ENCODE data around the gene HBS1L. TPM values are rescaled to one million over a fixed set of nuclear protein-coding genes. Genes with fewer than 3 reads are reported as not detected.

Gene HBS1L
- polyA plus RNA-seq, 1 donor, result 47.2 TPM

- 57% methylated on average over 1 of the region's 1 CpG for WGBS (ENCODE audit: insufficient coverage, low lambda C conversion rate)
- Histone ChIP-seq H3K27me3 (ENCODE audit: control insufficient read depth, insufficient read depth, low read length) (no peaks in the 10 kb centered on the region), H3K36me3 (ENCODE audit: control insufficient read depth, insufficient read depth, low read length) (peaks cover 25% of the 10 kb centered on the region), H3K4me3 (ENCODE audit: low read length) (no peak overlapping the region), H3K27ac (ENCODE audit: low read length) (no peak overlapping the region), H3K4me1 (ENCODE audit: control insufficient read depth, insufficient read depth, low read length) (no peaks in the 10 kb centered on the region), H3K9me3 (ENCODE audit: control insufficient read depth, low read depth, low read length) (no peaks in the 10 kb centered on the region)
- DNase-seq, result no peak
These were observed 69.8 kb downstream of the HBS1L start for GRCh38 chr6:134984821-134985220.

- Histone ChIP-seq H3K4me1 (ENCODE audit: control insufficient read depth, insufficient read depth, low read length) (no peaks in the 10 kb centered on the region), H3K9me3 (ENCODE audit: control insufficient read depth, low read depth, low read length) (no peaks in the 10 kb centered on the region), H3K36me3 (ENCODE audit: control insufficient read depth, insufficient read depth, low read length) (peaks cover 29% of the 10 kb centered on the region), H3K27me3 (ENCODE audit: control insufficient read depth, insufficient read depth, low read length) (no peaks in the 10 kb centered on the region), H3K27ac (ENCODE audit: low read length) (no peak overlapping the region), H3K4me3 (ENCODE audit: low read length) (no peak overlapping the region)
- DNase-seq, result no peak
- WGBS (ENCODE audit: insufficient coverage, low lambda C conversion rate), result 100% methylated on average over 1 of the region's 2 CpGs
These were observed 70.8 kb downstream of the HBS1L start for GRCh38 chr6:134983823-134984222.

GRCh38 chr6:134982161-134982560 lies 72.5 kb downstream of the HBS1L start:
- Histone ChIP-seq H3K36me3 (ENCODE audit: control insufficient read depth, insufficient read depth, low read length) (peaks cover 26% of the 10 kb centered on the region), H3K27ac (ENCODE audit: low read length) (no peak overlapping the region), H3K4me1 (ENCODE audit: control insufficient read depth, insufficient read depth, low read length) (no peaks in the 10 kb centered on the region), H3K4me3 (ENCODE audit: low read length) (no peak overlapping the region), H3K9me3 (ENCODE audit: control insufficient read depth, low read depth, low read length) (no peaks in the 10 kb centered on the region), H3K27me3 (ENCODE audit: control insufficient read depth, insufficient read depth, low read length) (no peaks in the 10 kb centered on the region)
- WGBS (ENCODE audit: insufficient coverage, low lambda C conversion rate), result no CpG with 5 or more reads among the region's 3 CpGs
- no peak for DNase-seq

GRCh38 chr6:134980846-134981245 lies 73.8 kb downstream of the HBS1L start:
- DNase-seq, result no peak
- H3K27ac ChIP-seq (ENCODE audit: low read length), result no peak overlapping the region
- no peaks in the 10 kb centered on the region for H3K4me1 ChIP-seq (ENCODE audit: control insufficient read depth, insufficient read depth, low read length)
- H3K4me3 ChIP-seq (ENCODE audit: low read length), result no peak overlapping the region
- peaks cover 28% of the 10 kb centered on the region for H3K36me3 ChIP-seq (ENCODE audit: control insufficient read depth, insufficient read depth, low read length)
- 70% methylated on average over 1 of the region's 1 CpG for WGBS (ENCODE audit: insufficient coverage, low lambda C conversion rate)
- no peaks in the 10 kb centered on the region for H3K9me3 ChIP-seq (ENCODE audit: control insufficient read depth, low read depth, low read length)
- H3K27me3 ChIP-seq (ENCODE audit: control insufficient read depth, insufficient read depth, low read length), result no peaks in the 10 kb centered on the region

- Histone ChIP-seq H3K9me3 (ENCODE audit: control insufficient read depth, low read depth, low read length) (no peaks in the 10 kb centered on the region), H3K36me3 (ENCODE audit: control insufficient read depth, insufficient read depth, low read length) (peaks cover 20% of the 10 kb centered on the region), H3K4me1 (ENCODE audit: control insufficient read depth, insufficient read depth, low read length) (no peaks in the 10 kb centered on the region), H3K4me3 (ENCODE audit: low read length) (no peak overlapping the region), H3K27me3 (ENCODE audit: control insufficient read depth, insufficient read depth, low read length) (no peaks in the 10 kb centered on the region), H3K27ac (ENCODE audit: low read length) (no peak overlapping the region)
- no peak for DNase-seq
- WGBS (ENCODE audit: insufficient coverage, low lambda C conversion rate), result 93% methylated on average over 3 of the region's 6 CpGs
These were observed 75.5 kb downstream of the HBS1L start for GRCh38 chr6:134979142-134979541.

- WGBS (ENCODE audit: insufficient coverage, low lambda C conversion rate), result 100% methylated on average over 1 of the region's 1 CpG
- peaks cover 15% of the 10 kb centered on the region for H3K36me3 ChIP-seq (ENCODE audit: control insufficient read depth, insufficient read depth, low read length)
These were observed 80.3 kb downstream of the HBS1L start for GRCh38 chr6:134974370-134974769.

GRCh38 chr6:134967711-134968110 lies 86.9 kb downstream of the HBS1L start:
- DNase-seq, result no peak
- H3K4me1 ChIP-seq (ENCODE audit: control insufficient read depth, insufficient read depth, low read length), result no peaks in the 10 kb centered on the region
- no peaks in the 10 kb centered on the region for H3K27me3 ChIP-seq (ENCODE audit: control insufficient read depth, insufficient read depth, low read length)
- 100% methylated on average over 1 of the region's 1 CpG for WGBS (ENCODE audit: insufficient coverage, low lambda C conversion rate)
- H3K36me3 ChIP-seq (ENCODE audit: control insufficient read depth, insufficient read depth, low read length), result peaks cover 26% of the 10 kb centered on the region
- no peaks in the 10 kb centered on the region for H3K9me3 ChIP-seq (ENCODE audit: control insufficient read depth, low read depth, low read length)
- H3K4me3 ChIP-seq (ENCODE audit: low read length), result no peak overlapping the region
- no peak overlapping the region for H3K27ac ChIP-seq (ENCODE audit: low read length)

More at GRCh38 chr6:134974370-134974769, 80.3 kb downstream of the HBS1L start:
- Histone ChIP-seq H3K4me1 (ENCODE audit: control insufficient read depth, insufficient read depth, low read length) (no peaks in the 10 kb centered on the region), H3K4me3 (ENCODE audit: low read length) (no peak overlapping the region), H3K27me3 (ENCODE audit: control insufficient read depth, insufficient read depth, low read length) (no peaks in the 10 kb centered on the region), H3K9me3 (ENCODE audit: control insufficient read depth, low read depth, low read length) (no peaks in the 10 kb centered on the region), H3K27ac (ENCODE audit: low read length) (no peak overlapping the region)
- no peak for DNase-seq

- H3K36me3 ChIP-seq (ENCODE audit: control insufficient read depth, insufficient read depth, low read length), result peaks cover 20% of the 10 kb centered on the region
- H3K4me1 ChIP-seq (ENCODE audit: control insufficient read depth, insufficient read depth, low read length), result no peaks in the 10 kb centered on the region
- no peak overlapping the region for H3K27ac ChIP-seq (ENCODE audit: low read length)
- peaks cover 4% of the 10 kb centered on the region for H3K9me3 ChIP-seq (ENCODE audit: control insufficient read depth, low read depth, low read length)
- DNase-seq, result no peak
- WGBS (ENCODE audit: insufficient coverage, low lambda C conversion rate), result no CpG with 5 or more reads among the region's 1 CpG
- no peak overlapping the region for H3K4me3 ChIP-seq (ENCODE audit: low read length)
- no peaks in the 10 kb centered on the region for H3K27me3 ChIP-seq (ENCODE audit: control insufficient read depth, insufficient read depth, low read length)
These were observed 90.0 kb downstream of the HBS1L start for GRCh38 chr6:134964451-134965203.

- no peak overlapping the region for H3K27ac ChIP-seq (ENCODE audit: low read length)
- H3K9me3 ChIP-seq (ENCODE audit: control insufficient read depth, low read depth, low read length), result peaks cover 10% of the 10 kb centered on the region
- H3K4me3 ChIP-seq (ENCODE audit: low read length), result no peak overlapping the region
- DNase-seq, result no peak
- H3K27me3 ChIP-seq (ENCODE audit: control insufficient read depth, insufficient read depth, low read length), result no peaks in the 10 kb centered on the region
- peaks cover 20% of the 10 kb centered on the region for H3K36me3 ChIP-seq (ENCODE audit: control insufficient read depth, insufficient read depth, low read length)
- H3K4me1 ChIP-seq (ENCODE audit: control insufficient read depth, insufficient read depth, low read length), result no peaks in the 10 kb centered on the region
These were observed 92.2 kb downstream of the HBS1L start for GRCh38 chr6:134962421-134962820.

GRCh38 chr6:134961366-134961765 lies 93.3 kb downstream of the HBS1L start:
- DNase-seq, result no peak
- Histone ChIP-seq H3K9me3 (ENCODE audit: control insufficient read depth, low read depth, low read length) (peaks cover 10% of the 10 kb centered on the region), H3K27ac (ENCODE audit: low read length) (no peak overlapping the region), H3K4me1 (ENCODE audit: control insufficient read depth, insufficient read depth, low read length) (no peaks in the 10 kb centered on the region), H3K4me3 (ENCODE audit: low read length) (no peak overlapping the region), H3K36me3 (ENCODE audit: control insufficient read depth, insufficient read depth, low read length) (peaks cover 20% of the 10 kb centered on the region), H3K27me3 (ENCODE audit: control insufficient read depth, insufficient read depth, low read length) (no peaks in the 10 kb centered on the region)
- WGBS (ENCODE audit: insufficient coverage, low lambda C conversion rate), result 100% methylated on average over 3 of the region's 3 CpGs

GRCh38 chr6:134959603-134960002 lies 95.0 kb downstream of the HBS1L start:
- peaks cover under 1% of the 10 kb centered on the region for H3K4me1 ChIP-seq (ENCODE audit: control insufficient read depth, insufficient read depth, low read length)
- no peak for DNase-seq
- H3K27me3 ChIP-seq (ENCODE audit: control insufficient read depth, insufficient read depth, low read length), result no peaks in the 10 kb centered on the region
- H3K4me3 ChIP-seq (ENCODE audit: low read length), result no peak overlapping the region
- H3K9me3 ChIP-seq (ENCODE audit: control insufficient read depth, low read depth, low read length), result peaks cover 10% of the 10 kb centered on the region
- H3K36me3 ChIP-seq (ENCODE audit: control insufficient read depth, insufficient read depth, low read length), result peaks cover 13% of the 10 kb centered on the region
- no peak overlapping the region for H3K27ac ChIP-seq (ENCODE audit: low read length)
